Measurements from ENCODE around the gene TMEM245.

- TF ChIP-seq EZH2 (IDR thresholded peaks at IDR 0.05; ENCODE audit: insufficient read depth, poor library complexity, severe bottlenecking) (no peak), EZH2phosphoT487 (IDR thresholded peaks at IDR 0.05; ENCODE audit: insufficient read depth, low read depth) (no peak)
Observed at GRCh38 chr9:109037946-109038715, 81.6 kb downstream of the TMEM245 start.

All from GM23248 (cell line).